ENCODE data around the gene PPT2. TPM values are rescaled to one million over a fixed set of nuclear protein-coding genes. Genes with fewer than 3 reads are reported as not detected.
"Not testable (repeated sequence)": the region's sequence is repeated elsewhere in the genome, so short reads cannot be mapped to it uniquely, and the experiment has no call there.

The PPT2 gene
- total RNA-seq, 2 donors from 2014 or later = 18.4 to 21.0 TPM

DNA sequence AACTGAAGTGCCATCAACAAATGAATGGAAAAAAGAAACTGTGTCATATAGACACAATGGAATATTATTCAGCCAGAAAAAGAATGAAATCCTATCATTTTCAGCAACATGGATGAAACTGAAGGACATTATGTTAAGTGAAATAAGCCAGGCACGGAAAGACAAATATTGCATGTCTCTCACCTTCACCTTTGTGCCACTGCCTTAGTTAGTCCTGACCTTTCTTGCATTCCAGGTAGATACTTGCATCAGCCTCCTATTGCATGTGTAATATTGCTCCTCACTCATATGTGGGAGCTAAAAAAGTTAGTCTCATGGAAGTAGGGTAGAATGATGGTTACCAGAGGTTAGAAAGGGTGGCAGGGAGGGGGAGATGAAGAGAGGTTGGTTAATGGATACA lies 55.1 kb downstream of the PPT2 start:
- Histone ChIP-seq H3K4me3 (no peak overlapping the region), H3K27me3 (no peaks in the 10 kb centered on the region), H3K36me3 (no peaks in the 10 kb centered on the region), H3K4me1 (no peaks in the 10 kb centered on the region), H3K9me3 (no peaks in the 10 kb centered on the region), H3K27ac (no peak overlapping the region), H3K9ac (ENCODE audit: low read depth in 2 of 2, low read length in 2 of 2) (no peak overlapping the region)
- intact Hi-C loops (cut with DNase I) = no loop called here
- TF ChIP-seq, protein P1, sequence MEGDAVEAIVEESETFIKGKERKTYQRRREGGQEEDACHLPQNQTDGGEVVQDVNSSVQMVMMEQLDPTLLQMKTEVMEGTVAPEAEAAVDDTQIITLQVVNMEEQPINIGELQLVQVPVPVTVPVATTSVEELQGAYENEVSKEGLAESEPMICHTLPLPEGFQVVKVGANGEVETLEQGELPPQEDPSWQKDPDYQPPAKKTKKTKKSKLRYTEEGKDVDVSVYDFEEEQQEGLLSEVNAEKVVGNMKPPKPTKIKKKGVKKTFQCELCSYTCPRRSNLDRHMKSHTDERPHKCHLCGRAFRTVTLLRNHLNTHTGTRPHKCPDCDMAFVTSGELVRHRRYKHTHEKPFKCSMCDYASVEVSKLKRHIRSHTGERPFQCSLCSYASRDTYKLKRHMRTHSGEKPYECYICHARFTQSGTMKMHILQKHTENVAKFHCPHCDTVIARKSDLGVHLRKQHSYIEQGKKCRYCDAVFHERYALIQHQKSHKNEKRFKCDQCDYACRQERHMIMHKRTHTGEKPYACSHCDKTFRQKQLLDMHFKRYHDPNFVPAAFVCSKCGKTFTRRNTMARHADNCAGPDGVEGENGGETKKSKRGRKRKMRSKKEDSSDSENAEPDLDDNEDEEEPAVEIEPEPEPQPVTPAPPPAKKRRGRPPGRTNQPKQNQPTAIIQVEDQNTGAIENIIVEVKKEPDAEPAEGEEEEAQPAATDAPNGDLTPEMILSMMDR (IDR thresholded peaks at IDR 0.05) = no peak
- DNase-seq = no peak

GRCh38 chr6:32210191-32210601 lies 56.3 kb downstream of the PPT2 start:
- Histone ChIP-seq H3K4me3 (no peak overlapping the region), H3K4me1 (no peaks in the 10 kb centered on the region), H3K36me3 (no peaks in the 10 kb centered on the region), H3K9me3 (no peaks in the 10 kb centered on the region), H3K27me3 (no peaks in the 10 kb centered on the region), H3K27ac (no peak overlapping the region), H3K9ac (ENCODE audit: low read depth in 2 of 2, low read length in 2 of 2) (no peak overlapping the region)
- intact Hi-C loops (cut with DNase I) = no loop called here
- TF ChIP-seq, protein P1 (IDR thresholded peaks at IDR 0.05) = no peak
- DNase-seq = no peak

DNA sequence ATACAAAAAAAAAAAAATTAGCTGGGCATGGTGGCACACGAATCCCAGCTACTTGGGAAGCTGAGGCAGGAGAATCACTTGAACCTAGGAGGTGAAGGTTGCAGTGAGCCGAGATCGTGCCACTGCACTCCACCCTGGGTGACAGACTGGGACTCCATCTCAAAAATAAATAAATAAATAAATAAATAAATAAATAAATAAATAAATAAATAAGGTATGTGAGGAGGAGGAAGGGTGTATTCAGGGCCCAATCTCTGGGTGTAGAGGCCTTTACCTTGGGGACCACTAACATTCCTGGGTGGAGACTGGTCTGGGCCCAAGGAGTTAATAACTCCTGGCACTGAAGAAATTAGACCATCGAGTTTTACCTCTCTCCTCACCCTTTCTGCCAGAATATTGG lies 57.5 kb downstream of the PPT2 start:
- H3K4me3 ChIP-seq; intact Hi-C loops (cut with DNase I); H3K27ac ChIP-seq; H3K9me3 ChIP-seq; H3K4me1 ChIP-seq; H3K36me3 ChIP-seq; H3K9ac ChIP-seq (ENCODE audit: low read depth in 2 of 2, low read length in 2 of 2); H3K27me3 ChIP-seq; DNase-seq: not testable (repeated sequence)

- H3K27ac ChIP-seq = no peak overlapping the region
- H3K27me3 ChIP-seq = no peaks in the 10 kb centered on the region
- TF ChIP-seq, protein P1 (IDR thresholded peaks at IDR 0.05) = no peak
- intact Hi-C loops (cut with DNase I) = no loop called here
- no peaks in the 10 kb centered on the region for H3K36me3 ChIP-seq
- no peaks in the 10 kb centered on the region for H3K9me3 ChIP-seq
- H3K4me1 ChIP-seq = no peaks in the 10 kb centered on the region
- DNase-seq = no peak
- no peak overlapping the region for H3K9ac ChIP-seq (ENCODE audit: low read depth in 2 of 2, low read length in 2 of 2)
- H3K4me3 ChIP-seq = no peak overlapping the region
These were observed 58.3 kb downstream of the PPT2 start for GRCh38 chr6:32212076-32212760.

Small RNA genes lying within 50 kb of the gene (microRNA-seq; reads per million reads assigned to microRNA genes)
- gene MIR6721 = not detected
- not detected for gene MIR6833

Other genes with a start within 250 kb of the PPT2 start
- 10 to 100 TPM in 1 of 2 donors, 1 to 10 TPM in 1; 7.8 to 15.2 TPM for gene C2, start 226.4 kb upstream of the PPT2 start, total RNA-seq
- gene CFB, start 208.0 kb upstream of the PPT2 start, total RNA-seq = 10 to 100 TPM; 20.4 to 60.6 TPM
- gene NELFE, start 195.2 kb upstream of the PPT2 start, total RNA-seq = 10 to 100 TPM; 50.3 to 55.6 TPM
- 10 to 100 TPM; 52.5 to 81.1 TPM for gene SKIC2, start 195.0 kb upstream of the PPT2 start, total RNA-seq
- 10 to 100 TPM; 13.0 to 16.1 TPM for gene DXO, start 182.0 kb upstream of the PPT2 start, total RNA-seq
- gene C4A, start 172.1 kb upstream of the PPT2 start, total RNA-seq = 10 to 100 TPM; 15.9 to 23.4 TPM
- gene C4B, start 139.3 kb upstream of the PPT2 start, total RNA-seq = 10 to 100 TPM; 11.9 to 19.4 TPM
- gene CYP21A2, start 115.7 kb upstream of the PPT2 start, total RNA-seq = 1 to 10 TPM in 1 of 2 donors, not detected in 1; 3.3 TPM
- 10 to 100 TPM in 1 of 2 donors, 1 to 10 TPM in 1; 7.3 to 20.1 TPM for gene TNXB, start 44.8 kb upstream of the PPT2 start, total RNA-seq
- gene ATF6B, start 25.9 kb upstream of the PPT2 start, total RNA-seq = 100 to 1,000 TPM in 1 of 2 donors, 10 to 100 TPM in 1; 83.3 to 131 TPM
- gene FKBPL, start 23.9 kb upstream of the PPT2 start, total RNA-seq = 1 to 10 TPM; 5.2 to 8.1 TPM
- under 1 TPM; 0.72 to 0.90 TPM for gene PRRT1, start 2.2 kb upstream of the PPT2 start, total RNA-seq
- 10 to 100 TPM; 10.4 to 13.7 TPM for gene EGFL8, start 10.5 kb downstream of the PPT2 start, total RNA-seq
- 10 to 100 TPM; 44.1 to 54.5 TPM for gene AGPAT1, start 21.9 kb downstream of the PPT2 start, total RNA-seq
- gene RNF5, start 24.3 kb downstream of the PPT2 start, total RNA-seq = 10 to 100 TPM; 75.8 to 87.4 TPM
- 10 to 100 TPM in 1 of 2 donors, 1 to 10 TPM in 1; 4.1 to 10.1 TPM for gene AGER, start 30.1 kb downstream of the PPT2 start, total RNA-seq
- 10 to 100 TPM; 47.5 TPM for gene PBX2, start 36.1 kb downstream of the PPT2 start, total RNA-seq
- gene GPSM3, start 38.5 kb downstream of the PPT2 start, total RNA-seq = 1 to 10 TPM; 6.7 to 8.6 TPM
- 1 to 10 TPM; 2.9 to 3.7 TPM for gene NOTCH4, start 69.9 kb downstream of the PPT2 start, total RNA-seq
- not detected for gene TSBP1, start 217.8 kb downstream of the PPT2 start, total RNA-seq

All from colonic mucosa (tissue), 4 donors.